Measurements from ENCODE around the gene CNIH1.
"Not testable (repeated sequence)": the region's sequence is repeated elsewhere in the genome, so short reads cannot be mapped to it uniquely, and the experiment has no call there.

Gene CNIH1

GRCh38 chr14:54427871-54428270 lies 13.3 kb downstream of the CNIH1 start:
- DNase-seq (ENCODE audit: low read depth): no peak

- no peak for DNase-seq (ENCODE audit: low read depth)
Observed at GRCh38 chr14:54425537-54426274, 15.5 kb downstream of the CNIH1 start.

- DNase-seq (ENCODE audit: low read depth): no peak
Observed at GRCh38 chr14:54425068-54425467, 16.1 kb downstream of the CNIH1 start.

DNA sequence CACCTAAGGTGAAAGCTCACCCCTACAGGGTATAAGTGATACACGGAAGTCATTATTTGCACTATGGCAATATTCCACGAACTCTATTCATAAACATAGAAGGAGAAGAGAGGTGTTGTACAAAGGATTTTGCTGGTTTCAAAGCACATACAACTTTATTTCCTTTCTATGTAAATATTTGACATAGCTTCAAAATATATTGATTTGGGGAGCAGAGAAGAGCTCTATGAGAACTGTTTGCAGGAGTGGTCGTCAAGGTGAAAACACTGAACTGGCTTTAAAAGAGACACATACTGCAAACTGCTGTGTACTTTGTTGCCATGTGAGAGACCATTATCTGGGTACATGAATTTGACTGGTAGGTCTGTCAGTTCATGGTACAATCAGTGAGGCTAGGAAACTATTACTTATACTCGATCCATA lies 16.7 kb downstream of the CNIH1 start:
- no peak for DNase-seq (ENCODE audit: low read depth)

GRCh38 chr14:54423991-54424390 lies 17.2 kb downstream of the CNIH1 start:
- DNase-seq (ENCODE audit: low read depth): no peak

DNA sequence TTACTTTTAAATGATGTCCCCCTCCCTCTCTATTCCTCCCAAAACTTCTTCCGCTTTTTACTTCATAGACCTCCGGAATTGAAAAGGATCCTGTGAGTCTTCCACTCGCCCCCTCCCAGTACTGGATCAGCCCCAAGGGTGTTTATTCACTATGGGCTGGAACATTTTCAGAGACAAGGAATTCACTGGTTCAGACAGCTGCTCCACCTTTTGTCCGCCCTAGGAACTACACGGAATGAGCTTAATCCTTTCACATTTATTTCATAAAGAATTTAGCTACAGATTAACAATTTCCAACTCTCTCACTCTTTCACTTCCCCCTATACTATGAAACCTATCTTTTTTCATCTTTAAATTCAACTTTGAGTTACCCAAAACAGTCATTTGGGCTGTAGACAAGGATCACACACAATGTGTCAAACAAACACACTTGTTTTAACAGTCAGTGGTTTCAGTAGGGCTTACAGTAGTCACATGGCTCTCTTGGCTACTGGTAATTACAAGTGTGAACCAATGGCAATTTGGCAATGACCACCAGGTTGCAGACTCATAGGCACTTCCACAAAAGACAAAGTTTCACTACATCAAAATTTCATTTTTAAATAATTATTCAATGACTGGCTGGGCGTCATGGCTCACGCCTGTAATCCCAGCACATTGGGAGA lies 20.6 kb downstream of the CNIH1 start:
- no peak for DNase-seq (ENCODE audit: low read depth)

- no peak for DNase-seq (ENCODE audit: low read depth)
Observed at GRCh38 chr14:54411371-54411770, 29.8 kb downstream of the CNIH1 start.

- DNase-seq (ENCODE audit: low read depth): no peak
Observed at GRCh38 chr14:54410215-54410614, 31.0 kb downstream of the CNIH1 start.

DNA sequence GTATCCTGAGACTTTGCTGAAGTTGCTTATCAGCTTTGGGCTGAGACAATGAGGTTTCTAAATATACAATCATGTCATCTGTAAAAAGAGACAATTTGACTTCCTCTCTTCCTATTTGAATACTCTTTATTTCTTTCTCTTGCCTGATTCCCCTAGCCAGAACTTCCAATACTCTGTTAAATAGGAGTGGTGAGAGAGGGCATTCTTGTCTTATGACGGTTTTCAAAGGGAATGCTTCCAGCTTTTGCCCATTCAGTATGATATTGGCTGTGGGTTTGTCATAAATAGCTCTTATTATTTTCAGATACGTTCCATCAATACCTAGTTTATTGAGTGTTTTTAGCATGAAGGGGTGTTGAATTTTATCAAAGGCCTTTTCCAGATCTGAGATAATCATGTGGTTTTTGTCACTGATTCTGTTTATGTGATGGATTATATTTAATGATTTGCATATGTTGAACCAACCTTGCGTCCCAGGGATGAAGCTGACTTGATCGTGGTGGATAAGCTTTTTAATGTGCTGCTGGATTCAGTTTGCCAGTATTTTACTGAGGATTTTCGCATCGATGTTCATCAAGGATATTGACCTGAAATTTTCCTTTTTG lies 37.7 kb downstream of the CNIH1 start:
- not testable (repeated sequence) for DNase-seq (ENCODE audit: low read depth)

DNA sequence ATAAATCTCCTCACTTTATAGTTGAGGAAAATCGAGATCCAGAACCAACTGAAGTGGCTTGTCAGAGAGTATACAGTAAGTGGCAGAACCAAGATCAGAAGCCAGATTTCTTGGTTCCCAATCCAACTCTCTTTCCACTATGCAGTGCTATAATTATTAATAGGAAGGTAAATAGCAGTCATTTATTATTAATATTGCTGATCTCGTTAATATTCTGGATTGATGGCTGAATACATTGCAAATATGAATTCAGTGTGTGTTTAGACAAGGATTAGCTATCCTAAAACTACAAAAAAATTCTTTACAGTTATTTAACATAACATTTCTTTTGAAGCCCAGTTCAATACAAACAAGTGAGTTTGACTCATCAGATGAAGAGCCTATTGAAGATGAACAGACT lies 41.6 kb downstream of the CNIH1 start:
- no peak for DNase-seq (ENCODE audit: low read depth)

DNA sequence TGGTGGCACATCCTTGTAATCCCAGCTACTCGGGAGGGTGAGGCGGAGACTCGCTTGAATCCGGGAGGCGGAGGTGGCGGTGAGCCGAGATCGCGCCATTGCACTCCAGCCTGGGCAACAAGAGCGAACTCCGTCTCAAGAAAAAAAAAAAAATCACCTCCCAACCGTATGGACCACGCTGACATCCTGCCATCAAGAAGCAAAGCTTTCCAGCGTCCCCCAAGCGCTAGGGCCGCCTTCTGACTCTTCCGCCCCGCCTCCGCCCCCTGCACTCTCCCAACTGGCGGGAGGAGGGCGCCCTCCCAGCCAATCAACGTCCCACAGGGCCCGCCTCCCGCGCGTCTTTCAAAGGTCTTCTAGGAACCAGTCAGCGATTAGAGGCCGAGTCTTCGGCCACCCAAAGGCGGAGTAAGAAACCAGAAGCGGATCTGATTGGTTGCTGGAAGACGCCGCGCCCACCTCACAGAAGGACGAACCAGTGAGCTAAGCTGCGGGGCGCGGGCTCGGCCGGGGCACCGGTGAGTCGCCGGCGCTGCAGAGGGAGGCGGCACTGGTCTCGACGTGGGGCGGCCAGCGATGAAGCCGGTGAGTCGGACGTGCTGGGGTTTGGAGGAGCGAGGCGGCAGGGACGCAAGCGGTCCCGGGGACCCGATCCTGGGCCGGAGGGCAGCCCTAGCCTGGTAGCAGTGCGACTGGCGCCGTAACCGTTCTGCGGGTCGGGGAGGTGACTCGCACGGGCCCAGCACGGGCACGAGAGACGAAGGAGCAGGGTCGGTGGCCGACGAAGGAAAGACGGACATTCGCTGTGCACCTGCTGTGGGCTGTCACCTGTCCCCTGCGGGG lies 44.5 kb downstream of the CNIH1 start, which contains the start of gene CDKN3:
Gene CDKN3, plus strand, starts transcription at position 515 of the 843 bp plus-strand sequence. Its CDS starts 62 bp downstream, at position 577.
- peak; percentile 94 for DNase-seq (ENCODE audit: low read depth)

DNA sequence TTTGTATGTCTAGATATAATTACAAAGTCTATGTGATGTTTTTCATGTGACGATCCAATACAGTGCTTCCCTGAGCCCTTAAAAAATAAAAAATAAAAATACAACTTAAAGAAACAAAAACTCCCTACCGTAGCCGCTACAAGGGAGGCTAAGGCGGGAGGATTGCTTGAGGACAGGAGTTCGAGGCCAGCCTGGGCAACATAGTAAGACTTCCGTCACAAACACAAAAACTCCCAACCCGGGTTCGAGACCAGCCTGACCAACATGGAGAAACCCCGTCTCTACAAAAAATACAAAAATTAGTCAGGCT lies 45.0 kb downstream of the CNIH1 start:
- no peak for DNase-seq (ENCODE audit: low read depth)

DNA sequence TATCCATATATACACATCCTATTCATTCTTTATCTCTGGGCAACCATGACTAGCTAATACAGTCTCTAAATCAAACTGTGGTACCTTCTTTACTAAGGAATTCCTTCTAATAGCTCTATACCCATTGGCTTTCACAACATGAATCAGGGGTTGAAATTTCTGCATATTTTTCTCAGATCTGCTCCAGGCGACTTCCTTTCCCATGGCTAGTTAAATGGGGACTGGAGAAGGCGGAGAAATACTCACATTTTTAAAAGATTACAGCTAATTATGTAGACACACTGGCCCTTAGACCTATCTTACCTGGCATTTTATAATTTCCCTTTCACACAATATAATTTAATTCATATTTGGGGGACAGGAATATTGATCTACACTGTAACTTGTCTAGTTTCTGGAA lies 45.5 kb downstream of the CNIH1 start:
- DNase-seq (ENCODE audit: low read depth): no peak

DNA sequence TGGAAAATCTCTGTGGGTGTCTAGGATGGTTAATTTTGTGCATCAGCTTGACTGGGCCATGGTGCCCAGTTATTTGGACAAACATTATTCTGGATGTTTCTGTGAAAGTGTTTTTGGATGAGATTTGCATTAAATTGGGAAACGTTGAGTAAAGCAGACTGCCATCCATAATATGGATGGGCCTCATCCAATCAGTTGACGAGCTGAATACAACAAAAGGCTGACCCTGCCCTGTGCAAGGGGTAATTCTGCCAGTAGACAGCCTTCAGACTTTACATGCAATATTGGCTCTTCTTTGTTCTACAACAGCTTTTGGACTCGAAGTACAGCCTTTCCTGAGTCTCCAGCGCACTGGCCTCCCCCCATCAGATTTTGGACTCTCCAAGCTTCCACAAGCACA lies 45.9 kb downstream of the CNIH1 start:
- DNase-seq (ENCODE audit: low read depth): no peak

GRCh38 chr14:54394596-54394995 lies 46.6 kb downstream of the CNIH1 start:
- DNase-seq (ENCODE audit: low read depth): no peak

- DNase-seq (ENCODE audit: low read depth): not testable (repeated sequence)
Observed at GRCh38 chr14:54392986-54393884, 47.9 kb downstream of the CNIH1 start.

- no peak for DNase-seq (ENCODE audit: low read depth)
Observed at GRCh38 chr14:54392131-54392859, 48.9 kb downstream of the CNIH1 start.

- no peak for DNase-seq (ENCODE audit: low read depth)
Observed at GRCh38 chr14:54387328-54387727, 53.8 kb downstream of the CNIH1 start.

- DNase-seq (ENCODE audit: low read depth): no peak
Observed at GRCh38 chr14:54385556-54385955, 55.6 kb downstream of the CNIH1 start.

DNA sequence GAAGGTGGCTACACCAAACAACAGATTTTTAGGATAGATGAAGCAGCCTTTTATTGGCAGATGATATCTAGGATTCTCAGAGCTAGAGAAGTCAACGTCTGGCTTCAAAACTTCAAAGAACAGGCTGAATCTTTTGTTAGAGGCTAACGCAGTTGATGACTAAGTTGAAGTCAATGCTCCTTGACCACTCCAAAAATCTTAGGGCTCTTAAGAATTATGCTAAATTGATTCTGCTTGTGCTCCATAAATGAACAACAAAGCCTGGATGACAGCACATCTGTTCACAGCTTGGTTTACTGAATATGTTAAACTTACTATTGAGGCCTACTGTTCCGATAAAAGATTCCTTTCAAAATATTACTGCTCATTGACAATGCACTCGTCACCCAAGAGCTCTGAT lies 57.3 kb downstream of the CNIH1 start:
- DNase-seq (ENCODE audit: low read depth): no peak

DNA sequence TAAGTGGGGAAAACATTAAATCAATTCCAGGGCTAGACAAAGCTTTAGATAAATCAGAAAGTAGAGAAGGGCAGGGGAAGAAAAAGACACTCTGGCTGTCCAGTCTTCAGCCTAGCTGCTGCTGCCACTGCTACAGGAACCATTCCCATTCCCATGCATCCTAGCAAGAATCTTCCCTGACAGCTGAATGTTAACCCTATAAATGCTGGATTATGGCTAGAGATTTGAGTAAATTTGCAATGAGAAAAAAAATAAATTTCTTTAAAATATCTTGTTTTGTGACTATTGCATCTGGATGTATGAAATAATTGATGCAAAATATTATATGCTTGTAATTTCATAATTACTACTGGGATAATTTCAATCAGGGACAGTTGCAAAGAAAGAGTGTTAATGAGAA lies 59.4 kb downstream of the CNIH1 start:
- DNase-seq (ENCODE audit: low read depth): no peak
